Loucy (cell line): ENCODE measurements around the gene PLA2G15.

Source experiments
- H2AFZ ChIP-seq: fragments of 200-600 bp; sonication (generic); 2 replicates; pipeline ENCODE4 v1.6.0; 2016; ENCODE audit warnings: antibody characterized with exemption, mild to moderate bottlenecking, low read length, moderate library complexity
- H3F3A ChIP-seq: fragments of 200-600 bp; 2 replicates; pipeline ENCODE4 v1.6.0; 2016; ENCODE audit warnings: antibody characterized with exemption, low read depth, mild to moderate bottlenecking
- H3K27me3 ChIP-seq: fragments of 200-600 bp; sonication (generic); 2 replicates; pipeline ENCODE4 v1.6.1; 2014; ENCODE audit warnings: low read length, mild to moderate bottlenecking; ENCODE audit not compliant: insufficient read depth, poor library complexity, severe bottlenecking
- H3K36me3 ChIP-seq: fragments of 200-600 bp; sonication (generic); 2 replicates; pipeline ENCODE4 v1.6.1; 2016; ENCODE audit warnings: low read length; ENCODE audit not compliant: insufficient read depth
- H3K4me1 ChIP-seq: fragments of 200-600 bp; sonication (generic); 2 replicates; pipeline ENCODE4 v1.5.1; 2014; ENCODE audit warnings: low read length, mild to moderate bottlenecking; ENCODE audit not compliant: insufficient read depth, poor library complexity, severe bottlenecking
- H3K4me2 ChIP-seq: fragments of 200-600 bp; sonication (generic); 2 replicates; pipeline ENCODE4 v1.6.0; 2014; ENCODE audit warnings: antibody characterized with exemption, low read length, low read depth, mild to moderate bottlenecking; ENCODE audit not compliant: poor library complexity, severe bottlenecking
- H3K4me3 ChIP-seq: fragments of 200-600 bp; sonication (generic); 2 replicates; pipeline ENCODE4 v1.5.1; 2014; ENCODE audit warnings: low read length, mild to moderate bottlenecking, mixed read lengths; ENCODE audit not compliant: poor library complexity, severe bottlenecking
- H3K79me2 ChIP-seq: fragments of 200-600 bp; sonication (generic); 2 replicates; pipeline ENCODE4 v1.6.1; 2014; ENCODE audit warnings: low read length; ENCODE audit not compliant: insufficient read depth
- H3K9ac ChIP-seq: fragments of 200-600 bp; sonication (generic); 2 replicates; pipeline ENCODE4 v1.6.0; 2014; ENCODE audit warnings: mild to moderate bottlenecking, low read depth, low read length, moderate library complexity; ENCODE audit not compliant: poor library complexity, severe bottlenecking
- H3K9me2 ChIP-seq: fragments of 200-600 bp; sonication (generic); replicated peaks from 2 replicates; pipeline ENCODE4 v1.6.1; 2016; ENCODE audit warnings: low read depth, low read length, mixed read lengths
- H3K9me3 ChIP-seq: fragments of 200-600 bp; sonication (generic); 2 replicates; pipeline ENCODE4 v1.6.1; 2014; ENCODE audit warnings: mild to moderate bottlenecking, antibody characterized with exemption, low read length, low read depth; ENCODE audit not compliant: insufficient read depth
- H4K20me1 ChIP-seq: fragments of 200-600 bp; sonication (generic); 2 replicates; pipeline ENCODE4 v1.6.0; 2014; ENCODE audit warnings: antibody characterized with exemption, low read length, mild to moderate bottlenecking; ENCODE audit not compliant: insufficient read depth, poor library complexity, severe bottlenecking
- CTCF ChIP-seq: fragments of 200-600 bp; sonication (generic); conservative IDR thresholded peaks from 2 replicates; pipeline ENCODE4 v1.5.1; 2014; ENCODE audit warnings: mild to moderate bottlenecking, antibody characterized with exemption, low read length
- EZH2phosphoT487 ChIP-seq: fragments of 200-600 bp; IDR thresholded peaks from 2 replicates; pipeline ENCODE4 v1.6.1; 2018; ENCODE audit warnings: antibody characterized with exemption, mild to moderate bottlenecking, moderate library complexity, borderline replicate concordance

The PLA2G15 gene

GRCh38 chr16:68283346-68283745, 38.2 kb downstream of the PLA2G15 start:
- H3K9me3 ChIP-seq = no peaks in the 10 kb centered on the region
- peaks cover 54% of the 10 kb centered on the region for H3K4me1 ChIP-seq
- no peak overlapping the region for H3K4me3 ChIP-seq
- no peaks in the 10 kb centered on the region for H3K27me3 ChIP-seq
- peaks cover 12% of the 10 kb centered on the region for H3F3A ChIP-seq
- peaks cover 3% of the 10 kb centered on the region for H4K20me1 ChIP-seq
- peaks cover 7% of the 10 kb centered on the region; the same call in 1 of the 2 replicates for H3K36me3 ChIP-seq
- no peak overlapping the region for H2AFZ ChIP-seq
- no peak overlapping the region for H3K4me2 ChIP-seq
- peak overlapping the region; percentile 36 for H3K9ac ChIP-seq
- TF ChIP-seq EZH2phosphoT487 = no peak
- no peaks in the 10 kb centered on the region for H3K9me2 ChIP-seq
- peaks cover 59% of the 10 kb centered on the region for H3K79me2 ChIP-seq

GRCh38 chr16:68283801-68284598, 38.8 kb downstream of the PLA2G15 start:
- Histone ChIP-seq H3K4me1 (peaks cover 58% of the 10 kb centered on the region), H3K36me3 (peaks cover 7% of the 10 kb centered on the region; the same call in 1 of the 2 replicates), H3K9ac (peak overlapping the region; percentile 82), H3K9me3 (no peaks in the 10 kb centered on the region), H3K4me3 (peak overlapping the region; percentile 74), H3K79me2 (peaks cover 62% of the 10 kb centered on the region), H3F3A (peaks cover 12% of the 10 kb centered on the region), H3K9me2 (no peaks in the 10 kb centered on the region), H4K20me1 (peaks cover 3% of the 10 kb centered on the region), H3K4me2 (peak overlapping the region; percentile 98), H3K27me3 (no peaks in the 10 kb centered on the region), H2AFZ (no peak overlapping the region)
- no peak for TF ChIP-seq CTCF
- TF ChIP-seq EZH2phosphoT487 = no peak

GRCh38 chr16:68284847-68285246, 39.7 kb downstream of the PLA2G15 start:
- no peaks in the 10 kb centered on the region for H3K9me2 ChIP-seq
- H3K36me3 ChIP-seq = peaks cover 7% of the 10 kb centered on the region; the same call in 1 of the 2 replicates
- peaks cover 57% of the 10 kb centered on the region for H3K79me2 ChIP-seq
- H2AFZ ChIP-seq = no peak overlapping the region
- peak overlapping the region; percentile 98 for H3K4me2 ChIP-seq
- H3K9me3 ChIP-seq = no peaks in the 10 kb centered on the region
- peaks cover 7% of the 10 kb centered on the region for H4K20me1 ChIP-seq
- TF ChIP-seq EZH2phosphoT487 = no peak
- no peak for TF ChIP-seq CTCF
- H3K4me3 ChIP-seq = peak overlapping the region; percentile 74
- H3K27me3 ChIP-seq = no peaks in the 10 kb centered on the region
- peak overlapping the region; percentile 82 for H3K9ac ChIP-seq
- H3K4me1 ChIP-seq = peaks cover 67% of the 10 kb centered on the region
- H3F3A ChIP-seq = peaks cover 17% of the 10 kb centered on the region
